PC-3 (cell line): ENCODE measurements around the gene CIBAR2.

Experiments used
- EZH2 ChIP-seq: fragments of 300-600 bp; sonication (generic); IDR thresholded peaks from one replicate; pipeline ENCODE4 v1.6.1; 2017; ENCODE audit warnings: antibody characterized with exemption, mild to moderate bottlenecking, low read length; ENCODE audit not compliant: unreplicated experiment
- EZH2phosphoT487 ChIP-seq: fragments of 300-600 bp; sonication (generic); IDR thresholded peaks from 2 replicates; pipeline ENCODE4 v1.6.1; 2018; ENCODE audit warnings: mild to moderate bottlenecking, antibody characterized with exemption, low read length, borderline replicate concordance
- TF ChIP-seq, protein P1 (sequence below): fragments of 300-600 bp; sonication (generic); conservative IDR thresholded peaks from 2 replicates; pipeline ENCODE4 v1.5.1; 2017; ENCODE audit warnings: antibody characterized with exemption, low read depth, mild to moderate bottlenecking, low read length

DNA sequence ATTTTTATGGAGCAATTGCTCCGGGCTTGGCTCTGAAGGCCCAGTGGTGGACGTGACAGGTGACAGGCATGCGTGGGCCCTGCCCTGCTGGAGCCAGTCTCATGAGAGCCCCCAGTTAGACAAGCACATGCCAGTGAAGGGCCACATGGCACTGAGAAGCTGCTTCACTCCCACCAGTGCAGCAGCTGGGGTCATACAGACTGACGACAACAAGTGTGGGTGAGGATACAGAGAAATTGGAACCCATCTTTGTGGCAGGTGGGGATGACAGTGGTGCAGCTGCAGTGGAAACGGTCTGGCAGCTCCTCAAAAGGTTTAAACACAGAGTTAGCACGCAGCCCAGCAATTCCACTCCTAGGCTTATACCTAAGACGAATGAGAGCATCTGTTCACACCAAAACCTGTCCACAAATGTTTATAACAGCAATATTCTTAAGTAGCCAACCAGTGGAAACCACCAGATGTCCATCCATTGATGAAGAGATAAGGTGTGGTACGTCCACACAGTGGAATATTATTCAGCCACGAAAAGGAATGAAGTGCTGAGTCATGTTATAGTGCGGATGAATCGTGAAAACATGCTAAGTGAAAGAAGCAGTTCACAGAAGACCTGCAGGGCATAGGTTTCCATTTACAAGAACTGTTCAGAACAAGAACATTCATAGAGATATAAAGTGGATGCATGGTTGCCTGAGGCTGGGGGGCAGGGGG, 12.5 kb upstream of the CIBAR2 start:
- TF ChIP-seq, protein P1, sequence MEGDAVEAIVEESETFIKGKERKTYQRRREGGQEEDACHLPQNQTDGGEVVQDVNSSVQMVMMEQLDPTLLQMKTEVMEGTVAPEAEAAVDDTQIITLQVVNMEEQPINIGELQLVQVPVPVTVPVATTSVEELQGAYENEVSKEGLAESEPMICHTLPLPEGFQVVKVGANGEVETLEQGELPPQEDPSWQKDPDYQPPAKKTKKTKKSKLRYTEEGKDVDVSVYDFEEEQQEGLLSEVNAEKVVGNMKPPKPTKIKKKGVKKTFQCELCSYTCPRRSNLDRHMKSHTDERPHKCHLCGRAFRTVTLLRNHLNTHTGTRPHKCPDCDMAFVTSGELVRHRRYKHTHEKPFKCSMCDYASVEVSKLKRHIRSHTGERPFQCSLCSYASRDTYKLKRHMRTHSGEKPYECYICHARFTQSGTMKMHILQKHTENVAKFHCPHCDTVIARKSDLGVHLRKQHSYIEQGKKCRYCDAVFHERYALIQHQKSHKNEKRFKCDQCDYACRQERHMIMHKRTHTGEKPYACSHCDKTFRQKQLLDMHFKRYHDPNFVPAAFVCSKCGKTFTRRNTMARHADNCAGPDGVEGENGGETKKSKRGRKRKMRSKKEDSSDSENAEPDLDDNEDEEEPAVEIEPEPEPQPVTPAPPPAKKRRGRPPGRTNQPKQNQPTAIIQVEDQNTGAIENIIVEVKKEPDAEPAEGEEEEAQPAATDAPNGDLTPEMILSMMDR: no peak
- no peak for TF ChIP-seq EZH2
- no peak for TF ChIP-seq EZH2phosphoT487
